Liver (tissue), 9 donors: ENCODE data around the gene OR1S2. TPM values are rescaled to one million over a fixed set of nuclear protein-coding genes. Genes with fewer than 3 reads are reported as not detected.

Experiments used
- DNase-seq: peaks from one replicate; pipeline ENCODE4 v3.0.0-alpha.2; 2017; ENCODE audit warnings: low spot score
- H3K27ac ChIP-seq, 2 donors: one replicate each; pipeline ENCODE4 v1.7.0; 2013; ENCODE audit warnings: inconsistent platforms in 2 of 2, low read length in 2 of 2, control low read depth in 1 of 2, low read depth in 1 of 2, mild to moderate bottlenecking in 1 of 2
- H3K27me3 ChIP-seq, 4 donors: one replicate each; pipeline versions ENCODE4 v1.6.1 to v1.7.0; 2013; ENCODE audit warnings: low read length in 3 of 4, inconsistent platforms in 1 of 4, mild to moderate bottlenecking in 1 of 4, moderate library complexity in 1 of 4; ENCODE audit not compliant: control insufficient read depth in 4 of 4, insufficient read depth in 4 of 4
- H3K36me3 ChIP-seq, 4 donors: one replicate each; pipeline versions ENCODE4 v1.6.1 to v1.7.0; 2013; ENCODE audit warnings: low read length in 3 of 4, mild to moderate bottlenecking in 3 of 4, low read depth in 1 of 4, moderate library complexity in 1 of 4; ENCODE audit not compliant: control insufficient read depth in 4 of 4, insufficient read depth in 3 of 4
- H3K4me1 ChIP-seq, 4 donors: one replicate each; pipeline versions ENCODE4 v1.6.1 to v1.7.0; 2013; ENCODE audit warnings: low read length in 3 of 4, mild to moderate bottlenecking in 3 of 4, moderate library complexity in 1 of 4; ENCODE audit not compliant: control insufficient read depth in 4 of 4, insufficient read depth in 4 of 4
- H3K4me3 ChIP-seq, 3 donors: one replicate each; pipeline versions ENCODE4 v1.6.1 to v1.7.0; 2013; ENCODE audit warnings: low read length in 3 of 3, control low read depth in 1 of 3, low read depth in 1 of 3, mild to moderate bottlenecking in 1 of 3
- H3K9ac ChIP-seq, 2 donors: one replicate each; pipeline ENCODE4 v1.7.0; 2013; ENCODE audit warnings: low read length in 2 of 2, mild to moderate bottlenecking in 2 of 2, moderate library complexity in 2 of 2, control low read depth in 1 of 2, low read depth in 1 of 2
- H3K9me3 ChIP-seq, 4 donors: one replicate each; pipeline versions ENCODE4 v1.6.1 to v1.7.0; 2013; ENCODE audit warnings: low read length in 3 of 4; ENCODE audit not compliant: control insufficient read depth in 4 of 4
- EGR1 ChIP-seq, 2 donors: IDR thresholded peaks; 2 replicates each; pipeline ENCODE4 v1.6.1; 2016 to 2018; ENCODE audit warnings: antibody characterized with exemption in 2 of 2, low read depth in 2 of 2
- FOXA1 ChIP-seq: IDR thresholded peaks from 2 replicates; pipeline ENCODE4 v1.6.1; 2016; ENCODE audit warnings: antibody characterized with exemption
- FOXA2 ChIP-seq: IDR thresholded peaks from 2 replicates; pipeline ENCODE4 v1.6.1; 2016; ENCODE audit warnings: antibody characterized with exemption
- GABPA ChIP-seq, 2 donors: IDR thresholded peaks in 1 of 2; conservative IDR thresholded peaks in 1 of 2; 2 replicates each; pipeline ENCODE4 v1.6.1; 2016; ENCODE audit warnings: antibody characterized with exemption in 2 of 2, mild to moderate bottlenecking in 1 of 2, moderate library complexity in 1 of 2
- HNF4A ChIP-seq, 2 donors: conservative IDR thresholded peaks; 2 replicates each; pipeline ENCODE4 v1.6.1; 2016; ENCODE audit warnings: antibody characterized with exemption in 2 of 2, mild to moderate bottlenecking in 2 of 2
- HNF4G ChIP-seq: IDR thresholded peaks from 2 replicates; pipeline ENCODE4 v1.6.1; 2016; ENCODE audit warnings: antibody characterized with exemption
- MAX ChIP-seq: IDR thresholded peaks from 2 replicates; pipeline ENCODE4 v1.6.1; 2016; ENCODE audit warnings: antibody characterized with exemption
- NR2F2 ChIP-seq: IDR thresholded peaks from 2 replicates; pipeline ENCODE4 v1.6.1; 2016; ENCODE audit warnings: antibody characterized with exemption
- RAD21 ChIP-seq, 2 donors: IDR thresholded peaks; 2 replicates each; pipeline ENCODE4 v1.6.1; 2016; ENCODE audit warnings: antibody characterized with exemption in 2 of 2, mild to moderate bottlenecking in 2 of 2
- RXRA ChIP-seq, 2 donors: IDR thresholded peaks; 2 replicates each; pipeline ENCODE4 v1.6.1; 2017 to 2018; ENCODE audit warnings: antibody characterized with exemption in 2 of 2, mild to moderate bottlenecking in 1 of 2
- TAF1 ChIP-seq: conservative IDR thresholded peaks from 2 replicates; pipeline ENCODE4 v1.6.1; 2016; ENCODE audit warnings: antibody characterized with exemption, mild to moderate bottlenecking
- YY1 ChIP-seq: IDR thresholded peaks from 2 replicates; pipeline ENCODE4 v1.6.1; 2016; ENCODE audit warnings: antibody characterized with exemption, mild to moderate bottlenecking
- WGBS: extraction: QIAGEN DNeasy Blood & Tissue Kit; methylation state at CpG from one replicate; pipeline ENCODE4 v1.1.7; 2013; 5-methylcytosine and 5-hydroxymethylcytosine counted together
- polyA plus RNA-seq, 2 donors: library from polyadenylated mRNA; stranded (reverse) in 1 of 2; unstranded in 1 of 2; fragments of 200-250 nt in 1 of 2; fragments of >200 nt in 1 of 2; fragmentation: Nextera tagmentation in 1 of 2; extraction: Ambion mirVana in 1 of 2; gene quantifications; one replicate each; pipeline versions ENCODE4 v1.2.1 to v1.2.3, GENCODE V29; 2013 to 2015
- total RNA-seq, 2 donors: library from RNA; depleted of rRNA; stranded (reverse); fragments of >200 nt; gene quantifications; one replicate each; pipeline ENCODE4 v1.2.3, GENCODE V29; 2014
- TF ChIP-seq, protein P1 (sequence below): fragments of 150-350 bp; IDR thresholded peaks from 2 replicates; pipeline ENCODE4 v1.5.1; 2017; ENCODE audit warnings: improper control_type of control experiment, low read depth, low read length; ENCODE audit not compliant: missing input control
- TF ChIP-seq, protein P2 (sequence below): IDR thresholded peaks from 2 replicates; pipeline ENCODE4 v1.6.1; 2016; ENCODE audit warnings: antibody characterized with exemption
- TF ChIP-seq, protein P3 (sequence below): IDR thresholded peaks from 2 replicates; pipeline ENCODE4 v1.6.1; 2016; ENCODE audit warnings: antibody characterized with exemption
- donor health status: healthy.
- donor health status: healthy.
- donor health status: healthy.
- donor health status: healthy.
- donor health status: healthy.

Gene OR1S2
- total and polyA plus RNA-seq, 4 donors = not detected

- H3K36me3 ChIP-seq = no peaks in the 10 kb centered on the region
- no peak overlapping the region for H3K9ac ChIP-seq
- H3K27ac ChIP-seq = no peak overlapping the region
- peaks cover 0 to 6% (median 2%) of the 10 kb centered on the region in 4 donors for H3K27me3 ChIP-seq
- TF ChIP-seq, protein P1, sequence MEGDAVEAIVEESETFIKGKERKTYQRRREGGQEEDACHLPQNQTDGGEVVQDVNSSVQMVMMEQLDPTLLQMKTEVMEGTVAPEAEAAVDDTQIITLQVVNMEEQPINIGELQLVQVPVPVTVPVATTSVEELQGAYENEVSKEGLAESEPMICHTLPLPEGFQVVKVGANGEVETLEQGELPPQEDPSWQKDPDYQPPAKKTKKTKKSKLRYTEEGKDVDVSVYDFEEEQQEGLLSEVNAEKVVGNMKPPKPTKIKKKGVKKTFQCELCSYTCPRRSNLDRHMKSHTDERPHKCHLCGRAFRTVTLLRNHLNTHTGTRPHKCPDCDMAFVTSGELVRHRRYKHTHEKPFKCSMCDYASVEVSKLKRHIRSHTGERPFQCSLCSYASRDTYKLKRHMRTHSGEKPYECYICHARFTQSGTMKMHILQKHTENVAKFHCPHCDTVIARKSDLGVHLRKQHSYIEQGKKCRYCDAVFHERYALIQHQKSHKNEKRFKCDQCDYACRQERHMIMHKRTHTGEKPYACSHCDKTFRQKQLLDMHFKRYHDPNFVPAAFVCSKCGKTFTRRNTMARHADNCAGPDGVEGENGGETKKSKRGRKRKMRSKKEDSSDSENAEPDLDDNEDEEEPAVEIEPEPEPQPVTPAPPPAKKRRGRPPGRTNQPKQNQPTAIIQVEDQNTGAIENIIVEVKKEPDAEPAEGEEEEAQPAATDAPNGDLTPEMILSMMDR = no peak
- TF ChIP-seq NR2F2 (no peak), HNF4G (no peak), RAD21 (IDR thresholded peaks at IDR 0.05) (no peak), FOXA2 (no peak), TAF1 (no peak), MAX (no peak), GABPA (IDR thresholded peaks at IDR 0.05 in 1 of 2, conservative IDR thresholded peaks at IDR 0.05 in 1 of 2) (no peak), FOXA1 (no peak), RXRA (IDR thresholded peaks at IDR 0.05) (no peak), YY1 (no peak), EGR1 (IDR thresholded peaks at IDR 0.05; ENCODE audit: low read depth in 2 of 2) (no peak), HNF4A (conservative IDR thresholded peaks at IDR 0.05) (no peak)
- TF ChIP-seq, protein P2, sequence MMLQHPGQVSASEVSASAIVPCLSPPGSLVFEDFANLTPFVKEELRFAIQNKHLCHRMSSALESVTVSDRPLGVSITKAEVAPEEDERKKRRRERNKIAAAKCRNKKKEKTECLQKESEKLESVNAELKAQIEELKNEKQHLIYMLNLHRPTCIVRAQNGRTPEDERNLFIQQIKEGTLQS = no peak
- no peaks in the 10 kb centered on the region for H3K4me1 ChIP-seq
- no peak for DNase-seq
- WGBS = 58% methylated on average over 7 of the region's 7 CpGs
- no peak overlapping the region for H3K4me3 ChIP-seq
- H3K9me3 ChIP-seq = no peaks in the 10 kb centered on the region
These were observed 38.3 kb downstream of the OR1S2 start for GRCh38 chr11:58165504-58166106.

GRCh38 chr11:58164990-58165389 is 39.0 kb downstream of the OR1S2 start:
- no peak overlapping the region for H3K9ac ChIP-seq
- H3K36me3 ChIP-seq = no peaks in the 10 kb centered on the region
- H3K27ac ChIP-seq = no peak overlapping the region
- no peak overlapping the region for H3K4me3 ChIP-seq
- no peaks in the 10 kb centered on the region for H3K4me1 ChIP-seq
- 71% methylated on average over 1 of the region's 1 CpG for WGBS
- peaks cover 0 to 6% (median 2%) of the 10 kb centered on the region in 4 donors for H3K27me3 ChIP-seq
- peaks cover 0 to under 1% (median under 1%) of the 10 kb centered on the region in 4 donors for H3K9me3 ChIP-seq
- DNase-seq = no peak
- TF ChIP-seq EGR1 (IDR thresholded peaks at IDR 0.05; ENCODE audit: low read depth in 2 of 2) (no peak), RAD21 (IDR thresholded peaks at IDR 0.05) (no peak), HNF4A (conservative IDR thresholded peaks at IDR 0.05) (no peak), GABPA (IDR thresholded peaks at IDR 0.05 in 1 of 2, conservative IDR thresholded peaks at IDR 0.05 in 1 of 2) (no peak), YY1 (no peak), FOXA1 (no peak), RXRA (IDR thresholded peaks at IDR 0.05) (no peak), TAF1 (no peak)
- TF ChIP-seq, protein P2 = no peak
- TF ChIP-seq, protein P1 = no peak
- TF ChIP-seq, protein P3, sequence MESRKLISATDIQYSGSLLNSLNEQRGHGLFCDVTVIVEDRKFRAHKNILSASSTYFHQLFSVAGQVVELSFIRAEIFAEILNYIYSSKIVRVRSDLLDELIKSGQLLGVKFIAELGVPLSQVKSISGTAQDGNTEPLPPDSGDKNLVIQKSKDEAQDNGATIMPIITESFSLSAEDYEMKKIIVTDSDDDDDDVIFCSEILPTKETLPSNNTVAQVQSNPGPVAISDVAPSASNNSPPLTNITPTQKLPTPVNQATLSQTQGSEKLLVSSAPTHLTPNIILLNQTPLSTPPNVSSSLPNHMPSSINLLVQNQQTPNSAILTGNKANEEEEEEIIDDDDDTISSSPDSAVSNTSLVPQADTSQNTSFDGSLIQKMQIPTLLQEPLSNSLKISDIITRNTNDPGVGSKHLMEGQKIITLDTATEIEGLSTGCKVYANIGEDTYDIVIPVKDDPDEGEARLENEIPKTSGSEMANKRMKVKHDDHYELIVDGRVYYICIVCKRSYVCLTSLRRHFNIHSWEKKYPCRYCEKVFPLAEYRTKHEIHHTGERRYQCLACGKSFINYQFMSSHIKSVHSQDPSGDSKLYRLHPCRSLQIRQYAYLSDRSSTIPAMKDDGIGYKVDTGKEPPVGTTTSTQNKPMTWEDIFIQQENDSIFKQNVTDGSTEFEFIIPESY = no peak
